Loucy (cell line): ENCODE data around the gene BRAF.

Experiments
- H2AFZ ChIP-seq: fragments of 200-600 bp; sonication (generic); 2 replicates; pipeline ENCODE4 v1.6.0; 2016; ENCODE audit warnings: antibody characterized with exemption, mild to moderate bottlenecking, low read length, moderate library complexity
- H3F3A ChIP-seq: fragments of 200-600 bp; 2 replicates; pipeline ENCODE4 v1.6.0; 2016; ENCODE audit warnings: antibody characterized with exemption, low read depth, mild to moderate bottlenecking
- H3K27me3 ChIP-seq: fragments of 200-600 bp; sonication (generic); 2 replicates; pipeline ENCODE4 v1.6.1; 2014; ENCODE audit warnings: low read length, mild to moderate bottlenecking; ENCODE audit not compliant: insufficient read depth, poor library complexity, severe bottlenecking
- H3K36me3 ChIP-seq: fragments of 200-600 bp; sonication (generic); 2 replicates; pipeline ENCODE4 v1.6.1; 2016; ENCODE audit warnings: low read length; ENCODE audit not compliant: insufficient read depth
- H3K4me1 ChIP-seq: fragments of 200-600 bp; sonication (generic); 2 replicates; pipeline ENCODE4 v1.5.1; 2014; ENCODE audit warnings: low read length, mild to moderate bottlenecking; ENCODE audit not compliant: insufficient read depth, poor library complexity, severe bottlenecking
- H3K4me2 ChIP-seq: fragments of 200-600 bp; sonication (generic); 2 replicates; pipeline ENCODE4 v1.6.0; 2014; ENCODE audit warnings: antibody characterized with exemption, low read length, low read depth, mild to moderate bottlenecking; ENCODE audit not compliant: poor library complexity, severe bottlenecking
- H3K4me3 ChIP-seq: fragments of 200-600 bp; sonication (generic); 2 replicates; pipeline ENCODE4 v1.5.1; 2014; ENCODE audit warnings: low read length, mild to moderate bottlenecking, mixed read lengths; ENCODE audit not compliant: poor library complexity, severe bottlenecking
- H3K79me2 ChIP-seq: fragments of 200-600 bp; sonication (generic); 2 replicates; pipeline ENCODE4 v1.6.1; 2014; ENCODE audit warnings: low read length; ENCODE audit not compliant: insufficient read depth
- H3K9ac ChIP-seq: fragments of 200-600 bp; sonication (generic); 2 replicates; pipeline ENCODE4 v1.6.0; 2014; ENCODE audit warnings: mild to moderate bottlenecking, low read depth, low read length, moderate library complexity; ENCODE audit not compliant: poor library complexity, severe bottlenecking
- H3K9me2 ChIP-seq: fragments of 200-600 bp; sonication (generic); replicated peaks from 2 replicates; pipeline ENCODE4 v1.6.1; 2016; ENCODE audit warnings: low read depth, low read length, mixed read lengths
- H3K9me3 ChIP-seq: fragments of 200-600 bp; sonication (generic); 2 replicates; pipeline ENCODE4 v1.6.1; 2014; ENCODE audit warnings: mild to moderate bottlenecking, antibody characterized with exemption, low read length, low read depth; ENCODE audit not compliant: insufficient read depth
- H4K20me1 ChIP-seq: fragments of 200-600 bp; sonication (generic); 2 replicates; pipeline ENCODE4 v1.6.0; 2014; ENCODE audit warnings: antibody characterized with exemption, low read length, mild to moderate bottlenecking; ENCODE audit not compliant: insufficient read depth, poor library complexity, severe bottlenecking
- EZH2phosphoT487 ChIP-seq: fragments of 200-600 bp; IDR thresholded peaks from 2 replicates; pipeline ENCODE4 v1.6.1; 2018; ENCODE audit warnings: antibody characterized with exemption, mild to moderate bottlenecking, moderate library complexity, borderline replicate concordance
- TF ChIP-seq, protein P1 (sequence below): fragments of 200-600 bp; sonication (generic); conservative IDR thresholded peaks from 2 replicates; pipeline ENCODE4 v1.5.1; 2014; ENCODE audit warnings: mild to moderate bottlenecking, antibody characterized with exemption, low read length

BRAF gene

GRCh38 chr7:140898786-140899536 lies 25.8 kb downstream of the BRAF start:
- Histone ChIP-seq H3K9me3 (peaks cover 6% of the 10 kb centered on the region; the same call in 1 of the 2 replicates), H2AFZ (no peak overlapping the region), H3K4me1 (peaks cover 9% of the 10 kb centered on the region), H4K20me1 (peaks cover 17% of the 10 kb centered on the region), H3F3A (no peaks in the 10 kb centered on the region), H3K9ac (no peak overlapping the region), H3K9me2 (no peaks in the 10 kb centered on the region), H3K4me2 (no peak overlapping the region), H3K4me3 (no peak overlapping the region), H3K36me3 (peaks cover 8% of the 10 kb centered on the region; the same call in 1 of the 2 replicates), H3K79me2 (peaks cover 71% of the 10 kb centered on the region), H3K27me3 (no peaks in the 10 kb centered on the region)
- TF ChIP-seq EZH2phosphoT487: no peak
- TF ChIP-seq, protein P1, sequence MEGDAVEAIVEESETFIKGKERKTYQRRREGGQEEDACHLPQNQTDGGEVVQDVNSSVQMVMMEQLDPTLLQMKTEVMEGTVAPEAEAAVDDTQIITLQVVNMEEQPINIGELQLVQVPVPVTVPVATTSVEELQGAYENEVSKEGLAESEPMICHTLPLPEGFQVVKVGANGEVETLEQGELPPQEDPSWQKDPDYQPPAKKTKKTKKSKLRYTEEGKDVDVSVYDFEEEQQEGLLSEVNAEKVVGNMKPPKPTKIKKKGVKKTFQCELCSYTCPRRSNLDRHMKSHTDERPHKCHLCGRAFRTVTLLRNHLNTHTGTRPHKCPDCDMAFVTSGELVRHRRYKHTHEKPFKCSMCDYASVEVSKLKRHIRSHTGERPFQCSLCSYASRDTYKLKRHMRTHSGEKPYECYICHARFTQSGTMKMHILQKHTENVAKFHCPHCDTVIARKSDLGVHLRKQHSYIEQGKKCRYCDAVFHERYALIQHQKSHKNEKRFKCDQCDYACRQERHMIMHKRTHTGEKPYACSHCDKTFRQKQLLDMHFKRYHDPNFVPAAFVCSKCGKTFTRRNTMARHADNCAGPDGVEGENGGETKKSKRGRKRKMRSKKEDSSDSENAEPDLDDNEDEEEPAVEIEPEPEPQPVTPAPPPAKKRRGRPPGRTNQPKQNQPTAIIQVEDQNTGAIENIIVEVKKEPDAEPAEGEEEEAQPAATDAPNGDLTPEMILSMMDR: no peak

DNA sequence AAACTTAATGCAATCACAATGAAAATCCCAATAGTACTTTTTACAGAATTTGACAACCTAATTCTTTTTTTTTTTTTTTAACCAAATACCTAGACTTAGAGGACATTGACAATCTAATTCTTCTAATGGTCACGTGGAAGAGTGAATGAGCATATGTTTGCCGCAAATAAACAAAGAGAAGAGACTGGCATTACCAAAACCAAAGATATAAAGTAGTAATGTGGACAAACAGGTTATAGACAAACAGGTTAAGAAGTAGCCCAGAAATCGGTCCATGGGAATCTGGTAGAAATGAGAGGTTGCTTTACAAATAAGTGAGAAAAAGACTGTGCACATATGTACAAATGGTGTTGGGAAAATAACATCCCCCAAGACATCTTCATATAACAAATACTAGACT lies 27.7 kb downstream of the BRAF start:
- peaks cover 73% of the 10 kb centered on the region for H3K79me2 ChIP-seq
- H3K4me3 ChIP-seq: no peak overlapping the region
- peaks cover 17% of the 10 kb centered on the region for H4K20me1 ChIP-seq
- TF ChIP-seq, protein P1: no peak
- TF ChIP-seq EZH2phosphoT487: no peak
- no peak overlapping the region for H2AFZ ChIP-seq
- H3K36me3 ChIP-seq: peaks cover 2% of the 10 kb centered on the region; the same call in 1 of the 2 replicates
- peaks cover 18% of the 10 kb centered on the region for H3K4me1 ChIP-seq
- H3K9ac ChIP-seq: no peak overlapping the region
- H3K27me3 ChIP-seq: no peaks in the 10 kb centered on the region
- H3K9me2 ChIP-seq: no peaks in the 10 kb centered on the region
- H3F3A ChIP-seq: no peaks in the 10 kb centered on the region
- H3K4me2 ChIP-seq: no peak overlapping the region
- H3K9me3 ChIP-seq: no peaks in the 10 kb centered on the region

GRCh38 chr7:140889645-140890044 lies 35.1 kb downstream of the BRAF start:
- Histone ChIP-seq H3F3A (no peaks in the 10 kb centered on the region), H3K9me2 (no peaks in the 10 kb centered on the region), H3K9ac (no peak overlapping the region), H2AFZ (no peak overlapping the region), H3K4me2 (peak overlapping the region; percentile 14), H3K79me2 (peaks cover 88% of the 10 kb centered on the region), H3K27me3 (no peaks in the 10 kb centered on the region), H3K9me3 (no peaks in the 10 kb centered on the region), H3K4me1 (peaks cover 38% of the 10 kb centered on the region), H3K4me3 (no peak overlapping the region), H3K36me3 (no peaks in the 10 kb centered on the region), H4K20me1 (peaks cover 5% of the 10 kb centered on the region)
- no peak for TF ChIP-seq EZH2phosphoT487
- TF ChIP-seq, protein P1: no peak
